HepG2 (cell line): Measurements from ENCODE around the gene ZNF281. TPM values are rescaled to one million over a fixed set of nuclear protein-coding genes. Genes with fewer than 3 reads are reported as not detected.

ENCODE experiments used
- ASH2L ChIP-seq: fragments of 300-600, 200-600 bp; sonication (generic); IDR thresholded peaks from 2 replicates; pipeline ENCODE4 v1.7.0; 2017; ENCODE audit warnings: low read depth, mild to moderate bottlenecking, moderate library complexity, mixed read lengths, low read length; ENCODE audit not compliant: insufficient read length
- E2F1 ChIP-seq: sonication (generic); formaldehyde crosslinking; IDR thresholded peaks from 2 replicates; pipeline ENCODE4 v1.5.0; 2020; ENCODE audit warnings: missing genetic modification reagents
- GTF2F1 ChIP-seq: fragments of 150-350 bp; IDR thresholded peaks from 2 replicates; pipeline ENCODE4 v1.6.1; 2014; ENCODE audit warnings: low read length
- HOXA9 ChIP-seq: sonication (generic); formaldehyde crosslinking; IDR thresholded peaks from 2 replicates; pipeline ENCODE4 v1.8.1; 2022; ENCODE audit warnings: missing genetic modification reagents, mild to moderate bottlenecking, moderate library complexity, borderline replicate concordance
- KLF11 ChIP-seq: IDR thresholded peaks from 2 replicates; pipeline ENCODE4 v1.6.1; 2016; ENCODE audit warnings: missing compliant biosample characterization
- MTERF4 ChIP-seq: sonication (generic); formaldehyde crosslinking; IDR thresholded peaks from 2 replicates; pipeline ENCODE4 v1.8.0; 2023; ENCODE audit warnings: mild to moderate bottlenecking, missing genetic modification reagents
- NFE2 ChIP-seq: sonication (generic); formaldehyde crosslinking; IDR thresholded peaks from 2 replicates; pipeline ENCODE4 v1.4.0; 2020; ENCODE audit warnings: missing genetic modification reagents
- NFIC ChIP-seq: IDR thresholded peaks from 2 replicates; pipeline ENCODE4 v1.6.1; 2012; ENCODE audit warnings: mild to moderate bottlenecking, low read length, inconsistent platforms
- NONO ChIP-seq, 2 experiments: fragments of 450-650 bp in 1 of 2; sonication (generic) in 1 of 2; formaldehyde crosslinking in 1 of 2; IDR thresholded peaks in 1 of 2; conservative IDR thresholded peaks in 1 of 2; 2 replicates each; pipeline versions ENCODE4 v1.6.1 to v1.8.0; 2017 to 2022; ENCODE audit warnings: mild to moderate bottlenecking in 1 of 2, missing genetic modification reagents in 1 of 2, moderate library complexity in 1 of 2
- NR1H2 ChIP-seq: sonication (generic); formaldehyde crosslinking; IDR thresholded peaks from 2 replicates; pipeline ENCODE4 v1.8.1; 2022; ENCODE audit warnings: low read depth, missing genetic modification reagents, borderline replicate concordance
- RBM39 ChIP-seq: fragments of 200-400 bp; formaldehyde crosslinking; IDR thresholded peaks from one replicate; pipeline ENCODE4 v1.6.1; 2018; ENCODE audit warnings: antibody characterized with exemption, mild to moderate bottlenecking, low read depth, low read length; ENCODE audit not compliant: poor library complexity, severe bottlenecking
- ZHX2 ChIP-seq, 2 experiments: sonication (generic) in 1 of 2; formaldehyde crosslinking in 1 of 2; IDR thresholded peaks; 2 replicates each; pipeline versions ENCODE4 v1.6.1 to v1.9.0; 2014 to 2022; ENCODE audit warnings: antibody characterized with exemption in 1 of 2, borderline replicate concordance in 1 of 2, inconsistent platforms in 1 of 2, low read depth in 1 of 2, missing genetic modification reagents in 1 of 2
- ZMYM2 ChIP-seq: sonication (generic); formaldehyde crosslinking; IDR thresholded peaks from 2 replicates; pipeline ENCODE4 v1.8.0; 2022; ENCODE audit warnings: mild to moderate bottlenecking, missing genetic modification reagents
- ZNF207 ChIP-seq: fragments of 450-650 bp; IDR thresholded peaks from 2 replicates; pipeline ENCODE4 v1.6.1; 2016; ENCODE audit warnings: antibody characterized with exemption, borderline replicate concordance
- ZNF280D ChIP-seq: sonication (generic); formaldehyde crosslinking; IDR thresholded peaks from 2 replicates; pipeline ENCODE4 v1.5.1; 2020; ENCODE audit warnings: mild to moderate bottlenecking, missing genetic modification reagents
- ZSCAN20 ChIP-seq: sonication (generic); formaldehyde crosslinking; IDR thresholded peaks from 2 replicates; pipeline ENCODE4 v1.4.0; 2020; ENCODE audit warnings: missing genetic modification reagents, mild to moderate bottlenecking, borderline replicate concordance
- polyA plus RNA-seq, 8 experiments: library from polyadenylated mRNA; depleted of rRNA in 3 of 8; stranded (reverse) in 7 of 8; unstranded in 1 of 8; fragments of >200 nt; fragmentation: Illumina TruSeq in 4 of 8; extraction: Trizol in 4 of 8; gene quantifications; 2 replicates each; pipeline versions ENCODE4 v1.2.1 to v1.2.3, GENCODE V29; 2011 to 2016; ENCODE audit warnings: low read depth in 4 of 8, missing spikeins in 1 of 8, mixed read lengths in 1 of 8; ENCODE audit not compliant: insufficient read depth in 1 of 8
- total RNA-seq, 5 experiments: library from RNA; depleted of rRNA; stranded (reverse); fragments of >200 nt; fragmentation: Illumina TruSeq; extraction: Trizol; gene quantifications; 2 replicates each; pipeline ENCODE4 v1.2.3, GENCODE V29; 2016; ENCODE audit warnings: low read depth in 1 of 5

Gene ZNF281
- total and polyA plus RNA-seq, 2 of the 13 experiments (the other 11 are each of a cell fraction or from before 2014, with no cell fraction given): 7.7 to 20.6 TPM

GRCh38 chr1:200409761-200410565 lies at the start of gene ZNF281 (continued):
- TF ChIP-seq ZNF207: no peak
- TF ChIP-seq ZSCAN20: 0 out of 2 replicates have a peak, but pooled peaks have one; percentile 37
- peak; percentile 95 for TF ChIP-seq ASH2L
- peak; percentile 66 for TF ChIP-seq RBM39
- no peak for TF ChIP-seq E2F1 (CRISPR knock-in tag)
- TF ChIP-seq MTERF4 (CRISPR knock-in tag): 0 out of 2 replicates have a peak, but pooled peaks have one; percentile 65
- TF ChIP-seq NFIC: no peak
- TF ChIP-seq ZMYM2: 0 out of 2 replicates have a peak, but pooled peaks have one; percentile 24
- no peak for TF ChIP-seq KLF11 (CRISPR knock-in tag)
- TF ChIP-seq HOXA9 (CRISPR knock-in tag): no peak
- TF ChIP-seq ZHX2 (IDR thresholded peaks at IDR 0.05; ENCODE audit: low read depth): no peak; the same call in 1 of the 2 replicates
- TF ChIP-seq ZHX2 (CRISPR knock-in tag; IDR thresholded peaks at IDR 0.05; ENCODE audit: borderline replicate concordance): no peak
- TF ChIP-seq NONO (IDR thresholded peaks at IDR 0.05): no peak
- TF ChIP-seq NONO (CRISPR knock-in tag; conservative IDR thresholded peaks at IDR 0.05): peak; percentile 83
- no peak for TF ChIP-seq NR1H2 (CRISPR knock-in tag)
- TF ChIP-seq ZNF280D: no peak
- no peak for TF ChIP-seq GTF2F1
- no peak for TF ChIP-seq NFE2 (CRISPR knock-in tag)
